Measurements from ENCODE around the gene RRN3.
"Not testable (repeated sequence)": the region's sequence is repeated elsewhere in the genome, so short reads cannot be mapped to it uniquely, and the experiment has no call there.

The RRN3 gene

DNA sequence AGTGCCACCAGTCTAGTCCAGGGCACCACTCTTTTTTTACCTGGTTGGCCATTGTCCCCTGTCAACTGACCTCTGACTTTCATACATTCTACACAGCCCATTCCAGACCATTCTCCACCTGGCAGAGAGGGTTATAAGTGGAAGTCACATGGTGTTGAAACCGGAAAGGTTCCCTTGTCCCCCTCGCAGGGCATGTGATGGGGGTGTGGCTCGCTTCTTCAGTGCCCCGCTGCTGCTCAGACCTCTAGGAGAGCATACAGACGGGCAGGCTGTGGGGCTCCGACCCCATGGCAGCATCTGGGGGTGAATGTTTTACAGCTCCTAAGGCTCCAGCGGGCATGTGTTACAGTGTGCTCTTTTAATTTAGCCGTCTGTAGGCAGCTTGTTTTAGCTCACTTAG, 67.0 kb downstream of the RRN3 start:
- DNase-seq, result not testable (repeated sequence)

DNA sequence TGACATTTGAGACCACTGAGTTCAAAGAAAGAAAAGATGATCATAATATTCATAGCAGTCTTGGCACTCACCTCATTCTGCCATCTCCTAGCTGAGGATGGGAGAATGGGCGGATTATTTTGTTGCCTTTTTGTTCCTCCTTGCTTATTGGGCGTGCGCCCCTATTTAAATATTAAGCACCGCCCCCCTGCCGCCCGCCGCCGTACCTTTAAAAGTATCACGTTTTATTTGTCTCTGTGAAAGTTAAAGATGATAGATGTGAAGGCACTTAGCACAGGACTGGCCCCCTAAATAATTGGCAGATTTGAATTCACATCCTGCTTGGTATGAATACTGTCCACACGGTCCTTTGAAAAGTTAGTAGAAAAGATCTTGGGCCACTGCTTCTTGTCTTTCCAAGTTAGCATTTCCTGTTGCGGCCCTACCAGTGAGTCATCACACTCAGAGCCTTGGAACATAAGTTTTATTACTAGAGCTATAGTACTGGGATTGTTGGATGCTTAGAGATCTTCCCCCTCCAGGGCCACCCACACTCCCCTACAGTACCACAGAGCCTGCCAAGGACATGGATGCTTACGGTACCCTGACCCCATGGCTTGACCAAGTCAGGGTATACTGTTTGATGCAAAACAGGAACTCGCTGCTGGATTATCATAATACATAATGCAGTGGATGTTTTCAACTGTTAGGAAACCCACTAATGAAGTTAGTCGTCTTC, 68.7 kb downstream of the RRN3 start:
- DNase-seq, result not testable (repeated sequence)

DNA sequence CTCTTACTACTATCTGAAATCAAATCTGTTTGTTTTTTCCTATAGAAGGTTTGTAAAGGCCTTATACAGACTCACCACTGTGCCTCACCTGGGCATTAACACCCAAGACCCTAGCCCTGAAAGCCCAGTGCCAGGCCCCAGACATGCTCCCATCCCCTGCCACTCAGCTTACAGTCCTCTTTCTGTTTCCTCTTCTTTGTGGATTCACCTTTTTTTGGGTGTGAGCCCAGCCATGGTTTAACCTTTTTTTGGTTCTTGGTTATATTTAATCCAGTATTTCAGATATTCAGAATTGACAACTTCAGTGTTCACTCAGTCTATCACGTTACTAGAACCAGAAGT, 69.2 kb downstream of the RRN3 start:
- not testable (repeated sequence) for DNase-seq

- not testable (repeated sequence) for DNase-seq
Measured at GRCh38 chr16:15023381-15024077, 70.5 kb downstream of the RRN3 start.

GRCh38 chr16:15022194-15022593, 71.9 kb downstream of the RRN3 start:
- DNase-seq, result peak; percentile 82

- not testable (repeated sequence) for DNase-seq
Measured at GRCh38 chr16:15021429-15021828, 72.6 kb downstream of the RRN3 start.

- peak; percentile 59 for DNase-seq
Measured at GRCh38 chr16:15016951-15017580, 77.0 kb downstream of the RRN3 start.

- not testable (repeated sequence) for DNase-seq
Measured at GRCh38 chr16:15016354-15016753, 77.7 kb downstream of the RRN3 start.

- not testable (repeated sequence) for DNase-seq
Measured at GRCh38 chr16:15015671-15016070, 78.4 kb downstream of the RRN3 start.

DNA sequence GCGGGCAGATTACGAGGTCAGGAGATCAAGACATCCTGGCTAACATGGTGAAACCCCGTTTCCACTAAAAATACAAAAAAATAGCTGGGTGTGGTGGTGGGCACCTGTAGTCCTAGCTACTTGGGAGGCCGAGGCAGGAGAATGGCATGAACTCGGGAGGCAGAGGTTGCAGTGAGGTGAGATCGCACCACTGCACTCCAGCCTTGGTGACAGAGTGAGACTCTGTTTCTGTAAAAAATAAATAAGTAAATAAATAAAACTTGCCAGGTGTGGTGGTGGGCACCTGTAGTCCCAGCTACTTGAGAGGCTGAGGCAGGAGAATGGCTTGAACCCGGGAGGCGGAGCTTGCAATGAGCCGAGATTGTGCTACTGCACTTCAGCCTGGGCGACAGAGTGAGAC, 81.1 kb downstream of the RRN3 start:
- DNase-seq, result not testable (repeated sequence)

All from hematopoietic multipotent progenitor cell treated with erythropoietin and hydrocortisone succinate and interleukin-3 and kit ligand, for 8 days (in vitro differentiated cells).